ENCODE results near the gene RIT1. TPM values are rescaled to one million over a fixed set of nuclear protein-coding genes. Genes with fewer than 3 reads are reported as not detected.

RIT1 gene
- total RNA-seq, 1 experiment from 2014 or later: 26.4 TPM

DNA sequence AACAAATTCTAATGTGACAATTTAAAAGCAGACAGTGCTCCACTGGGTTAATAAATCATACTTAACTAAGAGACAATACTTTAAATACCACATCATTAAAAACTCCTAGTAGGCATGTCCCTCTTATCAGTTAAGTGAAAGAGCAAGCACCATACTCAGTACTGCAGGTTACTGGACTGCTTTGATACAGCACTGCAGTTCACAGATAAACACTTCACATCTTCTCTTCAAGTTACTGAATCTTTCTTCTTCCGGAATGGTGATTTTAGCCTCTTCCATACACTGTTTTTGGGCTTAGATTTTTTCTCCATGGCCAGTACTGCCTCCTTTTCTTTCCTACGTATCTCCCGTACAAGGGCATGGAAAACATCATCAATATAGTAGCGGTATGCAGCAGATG, 11.0 kb downstream of the RIT1 start:
- H3K14ac ChIP-seq (ENCODE audit: insufficient read depth, low read length): no peak overlapping the region
- WGBS (ENCODE audit: extremely low coverage, insufficient read length, low lambda C conversion rate): no CpG with 5 or more reads among the region's 4 CpGs
- no peaks in the 10 kb centered on the region for H3K79me2 ChIP-seq (ENCODE audit: insufficient read depth, low read length)
- no peak overlapping the region for H3K4me2 ChIP-seq (ENCODE audit: insufficient read depth, insufficient read length, low read length)
- no peak overlapping the region for H2BK20ac ChIP-seq (ENCODE audit: low read depth, low read length, poor library complexity, severe bottlenecking)
- Mint-ChIP-seq H3K4me1 (no peaks in the 10 kb centered on the region), H3K27me3 (ENCODE audit: low read depth) (no peaks in the 10 kb centered on the region), H3K9me3 (no peaks in the 10 kb centered on the region), H3K27ac (no peak overlapping the region; a peak in 1 of 7 replicates), H3K36me3 (ENCODE audit: insufficient read depth in 1 of 3, low read depth in 3 of 3) (peaks cover 29 to 64% (median 63%) of the 10 kb centered on the region in 3 experiments; a peak in 6 of 7 replicates), H3K4me3 (no peak overlapping the region)
- H2AK5ac ChIP-seq (ENCODE audit: insufficient read length, low read length): no peak overlapping the region
- H3K9ac ChIP-seq (ENCODE audit: extremely low read depth, insufficient read length, low read length): no peak overlapping the region
- no peak overlapping the region for H3K23ac ChIP-seq (ENCODE audit: insufficient read length, low read depth, low read length)
- H2BK5ac ChIP-seq (ENCODE audit: insufficient read length, low read length): no peak overlapping the region
- H2BK120ac ChIP-seq (ENCODE audit: low read depth, low read length, poor library complexity, severe bottlenecking): no peak overlapping the region
- no peak for DNase-seq
- no peak overlapping the region for H2BK15ac ChIP-seq (ENCODE audit: low read depth, low read length)
- H3T11ph ChIP-seq (ENCODE audit: low read length): no peak overlapping the region
- TF ChIP-seq, protein P1, sequence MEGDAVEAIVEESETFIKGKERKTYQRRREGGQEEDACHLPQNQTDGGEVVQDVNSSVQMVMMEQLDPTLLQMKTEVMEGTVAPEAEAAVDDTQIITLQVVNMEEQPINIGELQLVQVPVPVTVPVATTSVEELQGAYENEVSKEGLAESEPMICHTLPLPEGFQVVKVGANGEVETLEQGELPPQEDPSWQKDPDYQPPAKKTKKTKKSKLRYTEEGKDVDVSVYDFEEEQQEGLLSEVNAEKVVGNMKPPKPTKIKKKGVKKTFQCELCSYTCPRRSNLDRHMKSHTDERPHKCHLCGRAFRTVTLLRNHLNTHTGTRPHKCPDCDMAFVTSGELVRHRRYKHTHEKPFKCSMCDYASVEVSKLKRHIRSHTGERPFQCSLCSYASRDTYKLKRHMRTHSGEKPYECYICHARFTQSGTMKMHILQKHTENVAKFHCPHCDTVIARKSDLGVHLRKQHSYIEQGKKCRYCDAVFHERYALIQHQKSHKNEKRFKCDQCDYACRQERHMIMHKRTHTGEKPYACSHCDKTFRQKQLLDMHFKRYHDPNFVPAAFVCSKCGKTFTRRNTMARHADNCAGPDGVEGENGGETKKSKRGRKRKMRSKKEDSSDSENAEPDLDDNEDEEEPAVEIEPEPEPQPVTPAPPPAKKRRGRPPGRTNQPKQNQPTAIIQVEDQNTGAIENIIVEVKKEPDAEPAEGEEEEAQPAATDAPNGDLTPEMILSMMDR (conservative IDR thresholded peaks at IDR 0.05): no peak
- H3K79me1 ChIP-seq (ENCODE audit: insufficient read depth, low read depth, low read length, poor library complexity, severe bottlenecking): no peaks in the 10 kb centered on the region
- no peak overlapping the region for H3K27ac ChIP-seq (ENCODE audit: insufficient read length, low read depth, low read length)
- H3K56ac ChIP-seq (ENCODE audit: insufficient read length, low read depth, low read length): no peak overlapping the region
- no peak overlapping the region for H4K8ac ChIP-seq (replicated peaks; ENCODE audit: insufficient read length, low read depth, low read length)
- H4K91ac ChIP-seq (ENCODE audit: insufficient read length, low read depth, low read length): no peak overlapping the region
- H3K27me3 ChIP-seq (ENCODE audit: insufficient read depth, low read length): no peaks in the 10 kb centered on the region
- no peak overlapping the region for H2AFZ ChIP-seq (ENCODE audit: low read length)
- no peaks in the 10 kb centered on the region for H3K9me3 ChIP-seq (ENCODE audit: control insufficient read depth, low read depth, low read length)
- H4K5ac ChIP-seq (ENCODE audit: insufficient read length, low read depth, low read length): no peak overlapping the region
- H3K23me2 ChIP-seq (ENCODE audit: insufficient read length, low read depth, low read length, poor library complexity, severe bottlenecking): no peaks in the 10 kb centered on the region
- no peaks in the 10 kb centered on the region for H3K4me1 ChIP-seq (ENCODE audit: insufficient read depth, low read length)
- no peak overlapping the region for H2BK12ac ChIP-seq (ENCODE audit: insufficient read length, low read depth, low read length)
- no peak overlapping the region for H3K4ac ChIP-seq (ENCODE audit: low read depth, low read length)
- no peaks in the 10 kb centered on the region for H4K20me1 ChIP-seq (ENCODE audit: control insufficient read depth, insufficient read depth, insufficient read length)
- no peak overlapping the region for H3K18ac ChIP-seq (ENCODE audit: insufficient read length, low read depth, low read length)
